GDM1 (cell line): ENCODE results near the gene ELMO2.

Experiments
- DNase-seq: peaks from one replicate; lab custom pipeline; 2025; lab: John Stamatoyannopoulos, UW

The ELMO2 gene

DNA sequence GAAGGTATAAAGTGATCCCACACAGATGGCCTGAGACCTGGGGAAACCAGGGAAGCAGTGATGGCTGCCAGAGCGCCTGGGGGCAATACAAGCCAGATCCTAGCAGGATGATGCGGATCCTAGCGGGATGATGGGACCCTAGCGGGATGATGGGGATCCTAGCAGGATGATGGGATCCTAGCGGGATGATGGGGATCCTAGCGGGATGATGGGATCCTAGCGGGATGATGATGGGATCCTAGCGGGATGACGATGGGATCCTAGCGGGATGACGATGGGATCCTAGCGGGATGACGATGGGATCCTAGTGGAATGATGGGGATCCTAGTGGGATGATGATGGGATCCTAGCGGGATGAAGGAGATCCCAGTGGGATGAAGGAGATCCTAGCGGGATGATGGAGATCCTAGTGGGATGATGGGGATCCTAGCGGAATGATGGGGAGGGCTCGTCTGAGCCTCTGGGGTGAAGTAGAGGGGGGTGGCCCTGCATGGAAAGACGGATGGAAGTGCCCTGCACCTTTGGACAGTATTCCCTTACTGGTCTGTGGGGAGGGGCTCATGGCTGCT lies 54.0 kb downstream of the ELMO2 start:
- DNase-seq, result no peak

DNA sequence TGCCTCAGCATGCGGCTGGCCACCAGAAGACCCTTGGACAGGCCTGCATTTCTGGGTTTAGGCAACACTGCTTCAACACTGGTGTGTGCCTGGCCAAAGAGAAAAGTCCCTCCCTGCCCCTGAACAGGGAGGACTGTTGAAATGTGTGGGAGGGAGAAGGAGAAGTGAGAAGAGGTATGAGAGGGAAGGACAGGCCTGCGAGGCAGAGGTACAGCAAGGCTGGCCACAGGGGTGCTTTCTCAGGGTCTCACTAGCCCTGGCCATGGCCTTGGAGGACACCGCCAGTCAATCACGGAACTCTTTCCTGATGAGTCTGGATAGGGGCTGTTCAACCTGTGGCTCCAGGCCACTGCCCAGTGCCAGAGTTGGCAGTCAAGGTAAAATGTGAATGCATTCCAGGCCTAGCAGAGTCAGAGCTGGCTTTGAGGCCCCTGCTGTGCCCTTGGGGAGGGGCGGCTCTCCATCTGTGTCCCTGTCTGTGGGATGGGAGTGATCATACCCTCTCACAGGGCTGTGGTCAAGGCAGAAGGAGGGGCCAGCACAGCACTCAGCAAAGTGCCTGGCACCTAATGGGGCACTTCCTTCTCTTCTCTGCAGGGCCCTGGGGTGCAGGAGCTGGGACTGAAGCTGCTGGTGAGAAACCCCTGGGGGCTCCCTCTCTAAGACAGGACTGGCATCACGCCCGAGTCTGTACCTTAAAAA lies 54.9 kb downstream of the ELMO2 start:
- no peak for DNase-seq

DNA sequence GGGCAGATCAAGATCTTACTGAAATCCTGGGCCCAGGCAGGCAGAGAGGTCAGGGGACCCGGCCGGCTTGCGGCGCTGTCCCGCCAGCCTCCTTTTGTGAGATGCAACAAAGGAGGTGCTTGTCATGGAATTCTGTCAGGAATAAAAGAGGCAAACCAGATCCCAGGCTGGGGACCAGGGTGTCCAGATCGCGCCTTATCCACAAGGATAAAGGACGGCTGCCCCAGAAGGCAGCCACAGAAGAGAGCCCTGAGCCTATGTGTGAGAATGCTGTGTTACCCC lies 55.5 kb downstream of the ELMO2 start:
- DNase-seq, result no peak

DNA sequence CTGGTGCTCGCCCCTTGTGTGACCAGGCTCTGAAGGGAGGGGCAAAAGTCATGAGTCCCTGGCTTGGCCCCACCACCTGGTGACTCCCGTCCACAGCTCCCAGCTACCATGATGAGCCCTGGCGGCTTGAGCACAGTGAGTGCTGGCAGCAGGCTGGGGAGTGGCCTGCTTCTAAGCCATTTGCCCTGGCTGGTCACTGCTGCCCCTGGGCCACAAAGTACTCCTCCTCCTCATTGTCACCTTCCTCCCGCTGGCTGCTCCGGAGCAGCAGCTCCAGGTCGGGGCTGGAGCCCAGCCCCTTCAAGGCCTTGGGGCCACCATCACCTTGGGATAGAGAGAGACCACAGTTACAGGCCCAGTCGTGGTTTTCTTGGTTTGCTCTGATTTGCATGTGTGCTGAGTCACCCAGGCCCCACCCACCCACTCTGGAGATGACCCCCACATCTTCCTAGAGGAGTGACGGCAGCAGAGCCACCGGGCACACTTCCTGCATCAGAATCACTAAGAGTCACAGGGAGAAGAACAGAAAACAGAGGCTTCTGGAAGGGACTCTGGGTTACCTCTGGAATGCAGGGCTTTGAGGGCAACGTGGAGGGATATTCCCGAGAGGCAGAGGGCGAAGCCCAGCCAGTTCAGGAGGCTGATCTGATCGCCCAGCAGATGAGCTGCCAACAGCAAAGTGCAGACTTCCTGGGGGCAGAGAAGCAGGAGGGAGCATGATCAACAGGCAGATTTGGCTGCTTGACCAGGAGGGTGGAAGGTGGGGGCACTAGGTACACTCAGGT lies 56.0 kb downstream of the ELMO2 start:
- peak; percentile 54 for DNase-seq

DNA sequence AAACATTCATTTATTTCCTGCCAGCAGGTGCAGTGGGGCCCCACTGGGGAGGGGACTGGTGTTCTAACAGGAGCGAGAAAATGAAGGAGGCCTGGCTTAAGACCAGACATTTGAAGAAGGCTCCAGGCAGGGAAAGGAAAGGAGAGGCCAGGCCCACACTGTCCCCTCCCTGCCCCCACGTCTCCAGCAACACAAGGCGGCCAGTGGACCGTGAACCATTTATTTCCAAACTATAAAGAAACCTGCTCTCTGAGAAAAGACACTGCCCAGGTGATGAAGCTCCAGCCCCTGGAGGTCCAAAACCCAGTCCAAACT lies 56.7 kb downstream of the ELMO2 start:
- no peak for DNase-seq

DNA sequence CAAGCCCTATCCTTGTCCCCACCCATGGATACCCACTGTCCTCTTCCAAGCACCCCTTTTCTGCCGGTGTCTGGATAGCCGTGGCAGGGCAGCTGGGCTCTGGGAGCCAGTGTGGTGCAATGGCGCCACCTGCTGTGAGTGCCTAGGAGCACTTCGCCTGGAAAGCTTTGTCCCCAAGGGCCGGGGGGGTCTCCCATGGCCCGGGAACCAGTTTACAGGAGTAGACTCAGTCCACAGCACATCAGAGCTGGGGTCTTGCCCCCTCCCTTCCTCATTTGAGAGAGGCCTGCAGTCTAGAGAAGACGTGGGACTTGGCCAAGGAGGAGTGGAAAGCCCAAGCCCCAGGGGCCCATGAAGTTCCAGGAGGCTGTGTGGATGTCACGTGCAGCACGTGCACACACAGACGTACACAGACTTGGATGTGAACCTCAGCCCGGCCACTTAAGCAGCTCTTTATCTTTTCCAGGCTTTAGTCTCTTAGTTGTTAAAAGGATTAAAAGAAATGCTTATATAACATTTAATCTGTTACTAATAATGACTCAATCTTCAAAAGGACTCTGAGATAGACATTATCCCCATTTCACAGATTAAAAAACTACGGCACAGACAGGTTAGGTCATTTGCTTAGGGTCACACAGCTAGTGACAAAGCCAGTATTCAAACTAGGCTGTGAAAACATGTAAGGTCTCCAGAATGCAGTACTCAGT lies 57.2 kb downstream of the ELMO2 start:
- peak; percentile 18 for DNase-seq

DNA sequence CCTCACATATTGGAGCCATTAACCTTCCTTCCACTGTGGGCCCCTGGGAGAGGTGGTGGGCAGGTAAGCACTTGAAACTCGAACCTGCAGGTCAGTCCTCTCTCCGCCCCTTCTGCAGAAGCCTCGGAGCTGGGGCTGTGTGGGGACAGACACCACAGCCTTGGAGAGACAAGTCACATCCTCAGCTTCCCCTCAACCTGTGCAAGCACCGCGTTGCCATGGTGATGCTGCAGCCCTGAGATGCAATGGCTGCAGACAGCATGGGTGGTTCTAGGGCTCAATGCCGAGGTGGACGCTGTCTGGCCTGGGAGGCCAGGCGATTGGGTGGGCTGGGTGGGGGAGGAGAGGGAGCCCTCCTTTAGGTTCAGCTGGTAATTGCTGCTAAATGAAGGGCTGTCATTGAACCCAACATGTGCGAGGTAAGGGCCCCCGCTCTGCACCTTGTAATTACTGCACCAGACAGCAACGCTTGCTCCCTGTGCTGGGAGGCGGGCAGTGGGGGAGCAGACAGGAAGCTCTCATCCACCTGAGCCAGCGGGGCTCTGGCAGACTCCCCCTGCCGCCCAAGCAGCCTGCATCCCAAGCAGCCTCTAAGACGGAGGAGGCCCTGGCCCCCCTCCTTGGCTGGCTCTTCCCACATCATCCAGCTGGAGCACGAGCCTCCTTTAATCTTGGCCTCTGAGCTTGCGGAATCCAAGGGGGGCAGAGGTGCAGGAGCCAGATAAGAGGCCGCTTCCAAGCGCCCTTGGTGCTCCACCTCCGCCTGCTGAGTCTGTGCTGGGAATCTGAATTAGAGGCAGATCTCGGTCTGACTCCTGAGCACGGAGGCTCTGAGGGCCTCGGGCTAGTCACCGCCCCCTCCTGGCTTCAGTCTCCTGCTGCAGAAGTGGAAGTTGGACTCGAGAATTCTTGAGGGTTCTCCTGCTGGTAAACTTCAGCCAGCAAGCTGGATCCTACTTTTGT lies 58.3 kb downstream of the ELMO2 start:
- no peak for DNase-seq

DNA sequence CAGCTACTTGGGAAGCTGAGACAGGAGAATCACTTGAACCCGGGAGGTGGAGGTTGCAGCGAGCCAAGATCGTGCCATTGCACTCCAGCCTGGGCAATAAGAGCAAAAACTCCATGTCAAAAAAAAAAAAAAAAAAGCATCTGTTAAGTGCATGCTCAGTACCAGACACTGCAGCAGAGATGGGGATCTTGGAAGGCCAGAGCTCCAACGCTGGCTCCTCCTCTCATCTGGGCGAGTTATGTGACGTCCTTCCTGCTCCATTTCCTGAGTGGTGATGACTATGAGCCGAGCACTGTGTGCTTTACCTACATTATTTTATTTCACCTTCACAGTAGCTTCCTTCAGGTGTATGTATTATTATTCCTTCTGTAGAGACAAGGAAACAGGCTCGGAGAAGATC lies 59.6 kb downstream of the ELMO2 start:
- DNase-seq, result no peak

DNA sequence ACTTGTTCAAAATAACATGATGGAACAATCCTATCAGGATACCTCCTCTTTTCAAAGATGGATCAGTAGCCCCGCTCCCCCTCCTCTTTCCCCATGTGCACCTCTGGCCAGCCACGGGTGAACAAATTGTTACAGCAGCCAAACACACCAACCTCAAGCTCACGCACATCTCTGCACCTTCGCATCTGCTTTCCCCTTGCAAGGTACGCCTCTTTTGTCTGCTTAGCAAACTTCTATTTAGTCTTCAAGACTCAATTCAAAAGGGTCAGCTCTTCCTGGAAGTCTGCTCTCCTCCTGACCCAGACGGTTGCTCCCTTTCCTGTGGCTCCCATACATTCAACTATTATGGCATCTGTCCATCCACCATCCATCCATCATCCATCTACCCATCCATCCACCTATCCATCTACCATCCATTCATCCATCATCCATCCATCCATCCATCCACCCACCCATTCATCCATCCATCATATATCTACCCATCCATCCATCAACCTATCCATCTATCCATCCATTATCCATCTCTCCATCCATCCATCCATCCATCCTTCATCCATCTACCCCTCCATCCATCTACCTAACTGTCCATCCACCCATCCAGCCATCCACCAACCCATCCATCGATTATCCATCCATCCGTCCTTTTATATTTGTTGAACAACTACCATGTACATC lies 61.8 kb downstream of the ELMO2 start:
- no peak for DNase-seq

DNA sequence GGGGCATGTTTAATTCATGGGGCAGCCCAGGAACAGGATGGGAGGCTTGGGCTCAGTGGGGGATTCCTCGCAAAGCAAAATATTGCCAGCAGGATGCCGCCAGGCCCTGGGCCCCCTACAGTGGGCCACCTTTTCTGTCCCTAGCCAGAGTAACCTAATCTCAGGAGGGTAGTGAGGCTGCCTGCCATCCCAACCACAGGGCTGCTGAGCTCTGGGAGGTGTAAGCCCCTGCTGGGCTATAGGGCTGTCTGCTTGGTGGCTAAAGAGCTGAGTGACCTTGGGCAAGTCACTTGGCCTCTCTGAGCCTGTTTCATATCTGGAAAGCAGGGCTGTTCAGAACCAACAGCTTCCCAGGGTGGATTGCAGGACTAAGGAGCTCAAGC lies 62.4 kb downstream of the ELMO2 start:
- no peak for DNase-seq

DNA sequence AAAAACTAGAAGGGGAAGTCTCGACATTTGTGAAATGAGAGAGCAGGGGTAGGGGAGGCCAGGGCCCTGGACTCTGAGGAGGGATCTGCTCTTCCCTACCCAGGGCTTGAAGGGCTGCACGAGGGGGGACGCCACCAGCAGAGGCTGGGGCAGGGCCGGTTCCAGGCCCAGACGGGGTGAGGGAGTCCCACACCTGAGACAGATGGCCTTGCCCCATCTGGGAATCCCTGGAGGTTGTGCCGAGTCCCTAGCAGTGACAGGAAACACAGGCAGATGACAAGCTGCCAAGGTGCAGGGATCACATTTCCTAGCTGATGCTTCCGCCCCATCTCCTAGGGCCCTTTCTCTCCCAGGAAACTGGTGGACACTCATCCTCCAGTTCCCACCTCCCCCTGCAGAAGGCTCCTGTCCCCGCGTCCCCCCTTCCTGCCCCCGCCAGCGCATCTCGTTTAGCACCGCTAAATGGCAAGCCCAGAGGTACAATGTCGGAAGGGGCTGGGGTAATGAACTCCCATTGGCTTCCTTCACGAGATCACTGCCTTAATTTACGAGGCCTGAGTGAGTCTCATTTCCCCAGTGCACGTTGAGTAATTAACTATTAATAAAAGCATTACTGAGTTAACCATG lies 63.0 kb downstream of the ELMO2 start:
- no peak for DNase-seq

DNA sequence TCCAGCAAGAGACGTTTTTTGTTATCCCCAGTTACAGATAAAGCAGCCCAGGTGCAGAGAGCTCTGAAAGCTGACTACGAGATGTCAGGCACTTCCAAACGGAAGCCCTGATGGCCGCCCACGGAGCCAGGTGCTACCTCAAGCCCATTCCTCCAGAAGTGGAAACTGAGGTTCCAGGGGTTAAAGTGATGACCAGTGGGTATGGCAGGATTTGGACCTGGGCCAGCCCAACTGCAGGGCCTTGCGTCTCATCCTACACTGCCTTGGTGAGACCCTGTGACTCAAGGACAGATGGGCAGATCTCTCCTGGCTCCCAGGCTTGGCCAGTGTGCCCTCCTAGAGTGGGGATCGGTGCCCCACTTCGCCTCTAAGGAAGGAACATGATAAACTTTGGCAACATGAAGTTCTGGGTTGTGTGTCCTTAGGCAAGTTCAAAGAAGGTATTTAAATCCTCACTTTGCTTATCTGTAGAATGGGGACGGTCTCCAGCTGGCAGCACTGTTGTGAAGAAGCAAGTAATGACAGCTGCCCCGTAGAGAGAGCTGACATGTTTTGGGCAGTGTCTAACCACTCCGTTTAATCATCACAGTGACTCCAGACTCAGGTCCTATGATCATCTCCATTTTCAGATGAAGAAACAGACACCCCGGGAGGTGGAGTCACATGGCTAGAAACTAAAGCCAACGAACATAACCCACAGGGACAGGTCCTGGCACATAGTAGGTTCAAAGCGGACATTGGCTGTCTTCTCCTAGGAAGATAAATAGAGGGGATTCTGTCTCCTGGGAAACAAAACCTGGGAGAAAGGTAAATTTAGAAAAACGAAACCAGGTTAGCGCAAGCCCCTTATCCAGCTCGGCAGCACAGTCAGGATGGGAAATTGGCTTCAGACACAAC lies 63.7 kb downstream of the ELMO2 start:
- DNase-seq, result no peak

DNA sequence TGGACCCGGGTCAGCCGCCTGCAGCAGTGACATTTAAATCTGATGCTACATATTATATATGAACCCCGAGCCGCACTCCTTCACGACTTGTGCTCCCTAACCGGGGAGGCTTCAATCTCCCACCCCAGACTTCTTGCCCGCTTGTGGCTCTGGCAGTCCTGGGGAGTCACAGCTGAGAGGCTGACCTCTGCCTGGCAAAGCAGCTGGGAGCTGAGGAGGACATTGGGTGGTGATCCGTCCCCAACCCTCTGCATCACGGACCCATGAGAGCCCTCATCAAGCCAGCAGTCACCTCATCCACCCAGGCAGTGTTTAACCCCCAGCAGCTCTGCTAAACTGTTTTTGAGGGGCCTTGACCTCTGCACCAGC lies 64.4 kb downstream of the ELMO2 start:
- DNase-seq, result no peak

DNA sequence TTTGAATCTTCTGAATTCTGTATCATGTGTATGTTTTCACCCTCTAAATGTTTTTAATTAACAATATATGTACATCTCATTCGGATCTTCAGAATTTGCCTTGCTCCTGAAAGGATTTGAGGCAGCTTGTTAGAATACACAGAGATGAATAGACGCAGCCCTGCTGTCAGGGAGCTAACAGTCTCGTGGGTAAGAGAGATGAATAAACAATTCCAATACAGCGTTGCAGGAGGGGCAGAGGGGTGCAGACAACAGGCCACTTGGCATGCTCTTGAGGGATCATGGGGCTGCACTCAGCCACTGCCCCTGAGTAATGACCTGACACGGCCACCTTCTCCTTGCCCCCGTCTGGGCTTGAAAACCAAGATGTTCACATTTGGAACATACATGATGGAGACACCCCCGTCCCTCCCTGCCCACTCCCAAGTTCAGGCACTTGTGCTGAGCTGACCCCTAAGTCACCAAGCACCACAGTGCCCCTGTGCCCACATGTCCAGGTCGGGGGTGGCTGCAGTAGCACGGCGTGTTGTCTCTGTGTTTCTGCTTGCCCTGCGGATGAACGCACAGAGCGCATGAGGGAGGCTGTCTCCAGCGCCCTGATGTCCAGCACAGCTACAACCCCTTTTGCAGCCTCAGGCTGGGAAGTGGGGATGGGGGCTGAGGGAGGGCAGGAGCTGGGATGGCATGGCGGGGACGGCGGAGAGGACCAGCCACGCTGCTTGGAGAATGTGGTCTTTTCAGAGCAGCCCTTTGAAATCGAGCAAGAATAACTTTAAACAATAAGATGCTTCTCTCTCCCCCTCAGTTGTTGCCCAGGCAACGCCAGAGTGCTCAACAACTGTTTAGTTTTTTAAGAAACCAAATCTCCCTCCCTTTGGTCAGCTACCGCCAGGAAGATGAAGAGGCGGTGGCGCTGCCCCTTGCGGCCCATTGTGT lies 65.1 kb downstream of the ELMO2 start:
- no peak for DNase-seq

DNA sequence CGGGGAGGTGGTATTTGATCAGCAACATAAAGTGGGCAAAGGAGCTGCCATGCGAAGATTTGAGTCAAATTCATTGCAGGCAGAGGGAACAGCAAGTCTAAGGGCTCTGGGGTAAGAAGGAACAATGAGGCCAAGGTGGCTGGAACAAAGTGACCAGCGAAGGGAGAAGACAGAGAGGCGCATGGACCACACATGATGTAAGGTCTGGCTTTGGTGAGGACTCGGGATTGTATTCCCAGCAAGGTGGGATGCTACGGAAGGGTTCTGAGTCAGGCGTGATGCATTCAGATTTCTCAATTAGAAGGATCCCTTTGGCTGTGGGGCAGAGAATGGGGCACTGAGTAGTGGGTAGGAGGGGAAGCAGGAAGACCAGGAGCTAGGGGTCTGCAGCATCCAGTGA lies 67.4 kb downstream of the ELMO2 start:
- DNase-seq, result no peak

DNA sequence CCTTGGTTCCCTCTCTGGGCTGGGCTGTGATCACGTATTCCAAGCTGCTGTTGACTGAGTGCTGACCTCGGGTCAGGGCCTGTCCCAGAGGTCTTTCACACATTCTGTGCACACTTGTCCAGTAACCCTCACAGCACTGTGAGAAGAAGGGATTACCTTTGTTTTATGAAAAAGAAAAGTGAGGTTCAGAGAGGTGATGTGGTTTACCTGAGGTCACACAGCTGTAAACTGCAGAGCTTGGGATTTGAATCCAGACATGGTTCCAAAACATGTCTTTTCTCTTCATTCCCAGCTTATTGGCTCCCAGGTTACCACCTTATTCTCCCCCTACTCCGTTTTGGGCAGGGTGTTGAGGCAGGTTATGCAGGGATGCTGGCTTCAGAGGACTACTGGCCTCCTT lies 69.7 kb downstream of the ELMO2 start:
- DNase-seq, result no peak

DNA sequence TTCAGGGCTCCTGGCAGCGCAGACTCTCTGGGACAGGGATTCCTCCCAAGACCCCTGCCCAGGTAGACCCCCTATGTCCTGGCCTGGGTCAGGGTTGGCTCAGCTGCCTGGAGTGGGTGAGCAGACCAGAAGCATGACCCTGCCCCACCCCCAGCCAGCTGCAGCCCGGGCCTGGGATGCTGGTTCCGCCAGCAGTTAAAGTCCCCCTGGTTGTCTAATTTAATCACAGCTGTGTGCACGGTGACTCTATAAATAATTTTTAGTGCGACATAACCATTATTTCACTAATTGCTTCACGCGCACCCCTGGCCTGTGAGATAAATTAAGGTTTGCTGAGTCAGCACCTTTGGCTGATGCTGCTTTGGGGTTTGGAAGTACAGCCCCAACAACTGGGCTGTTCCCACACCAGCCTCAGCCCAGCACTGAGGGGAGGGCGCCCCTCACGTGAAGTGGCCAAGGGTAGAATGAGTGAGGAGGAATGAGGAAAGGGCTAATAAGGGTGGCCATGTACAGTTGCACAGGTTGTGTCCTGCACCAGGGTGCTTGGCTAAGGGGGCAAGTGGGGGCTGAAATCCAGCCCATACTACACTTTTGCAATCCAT lies 72.0 kb downstream of the ELMO2 start:
- DNase-seq, result no peak

DNA sequence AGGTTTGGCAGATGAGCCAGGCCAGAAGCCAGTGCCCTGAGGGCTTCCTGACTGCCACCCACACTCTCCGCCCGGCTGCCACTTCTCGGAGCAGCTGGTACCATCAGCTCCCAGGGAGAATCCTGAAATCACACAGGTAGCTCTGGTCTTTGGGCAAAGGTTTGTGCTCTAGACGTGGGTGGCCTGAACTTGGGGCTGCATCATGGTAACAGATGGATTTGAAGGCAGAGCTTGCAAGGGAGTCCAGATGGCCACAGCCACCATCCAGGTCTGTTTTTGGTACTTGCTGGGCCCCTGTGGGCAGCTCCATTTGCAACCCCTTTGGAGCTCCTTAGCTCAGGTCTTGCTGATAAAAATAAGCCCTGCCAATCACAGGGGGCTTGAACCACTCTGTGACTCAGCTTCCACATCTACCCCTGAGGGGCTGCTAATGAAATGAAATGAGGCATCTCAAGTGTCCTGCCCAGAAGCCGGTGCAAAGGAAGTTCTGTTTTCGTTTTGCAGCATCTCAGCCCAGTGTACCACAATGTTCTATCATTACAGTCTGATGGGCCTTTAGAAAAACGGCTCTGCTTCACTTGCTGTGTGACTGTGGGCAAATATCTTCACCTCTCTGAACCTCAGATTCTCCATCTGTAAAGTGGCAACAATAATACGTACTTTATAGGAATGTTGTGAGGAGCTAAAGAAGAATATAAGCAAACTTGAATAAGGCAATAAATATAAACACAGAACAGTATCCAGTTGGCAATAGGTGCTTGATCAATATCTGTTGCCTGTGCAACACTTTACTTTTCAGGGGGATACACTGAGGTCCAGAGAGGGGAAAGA lies 73.0 kb downstream of the ELMO2 start:
- DNase-seq, result no peak
